ENCODE measurements around the gene KIF1B. TPM values are rescaled to one million over a fixed set of nuclear protein-coding genes. Genes with fewer than 3 reads are reported as not detected.
A peak's percentile ranks its signal among the peaks of the same experiment; 100 is the strongest.

KIF1B gene, protein sequence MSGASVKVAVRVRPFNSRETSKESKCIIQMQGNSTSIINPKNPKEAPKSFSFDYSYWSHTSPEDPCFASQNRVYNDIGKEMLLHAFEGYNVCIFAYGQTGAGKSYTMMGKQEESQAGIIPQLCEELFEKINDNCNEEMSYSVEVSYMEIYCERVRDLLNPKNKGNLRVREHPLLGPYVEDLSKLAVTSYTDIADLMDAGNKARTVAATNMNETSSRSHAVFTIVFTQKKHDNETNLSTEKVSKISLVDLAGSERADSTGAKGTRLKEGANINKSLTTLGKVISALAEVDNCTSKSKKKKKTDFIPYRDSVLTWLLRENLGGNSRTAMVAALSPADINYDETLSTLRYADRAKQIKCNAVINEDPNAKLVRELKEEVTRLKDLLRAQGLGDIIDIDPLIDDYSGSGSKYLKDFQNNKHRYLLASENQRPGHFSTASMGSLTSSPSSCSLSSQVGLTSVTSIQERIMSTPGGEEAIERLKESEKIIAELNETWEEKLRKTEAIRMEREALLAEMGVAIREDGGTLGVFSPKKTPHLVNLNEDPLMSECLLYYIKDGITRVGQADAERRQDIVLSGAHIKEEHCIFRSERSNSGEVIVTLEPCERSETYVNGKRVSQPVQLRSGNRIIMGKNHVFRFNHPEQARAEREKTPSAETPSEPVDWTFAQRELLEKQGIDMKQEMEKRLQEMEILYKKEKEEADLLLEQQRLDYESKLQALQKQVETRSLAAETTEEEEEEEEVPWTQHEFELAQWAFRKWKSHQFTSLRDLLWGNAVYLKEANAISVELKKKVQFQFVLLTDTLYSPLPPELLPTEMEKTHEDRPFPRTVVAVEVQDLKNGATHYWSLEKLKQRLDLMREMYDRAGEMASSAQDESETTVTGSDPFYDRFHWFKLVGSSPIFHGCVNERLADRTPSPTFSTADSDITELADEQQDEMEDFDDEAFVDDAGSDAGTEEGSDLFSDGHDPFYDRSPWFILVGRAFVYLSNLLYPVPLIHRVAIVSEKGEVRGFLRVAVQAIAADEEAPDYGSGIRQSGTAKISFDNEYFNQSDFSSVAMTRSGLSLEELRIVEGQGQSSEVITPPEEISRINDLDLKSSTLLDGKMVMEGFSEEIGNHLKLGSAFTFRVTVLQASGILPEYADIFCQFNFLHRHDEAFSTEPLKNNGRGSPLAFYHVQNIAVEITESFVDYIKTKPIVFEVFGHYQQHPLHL (N-terminal part only)
- 10 to 100 TPM; 45.0 to 46.7 TPM for total RNA-seq
- polyA plus RNA-seq (ENCODE audit: insufficient read length in 6 of 6): 10 to 100 TPM; 36.0 to 41.8 (median 38.5) TPM
- long read RNA-seq, donor 1, full-length matches to known transcripts: 1 of 1 reads
- long read RNA-seq, donor 1, partial matches to known transcripts: 0 of 1 reads
- long read RNA-seq, donor 1, other reads (novel, unspliced or antisense): 0 of 1 reads
- long read RNA-seq, donor 2, full-length matches to known transcripts: 5 of 28 reads
- long read RNA-seq, donor 2, partial matches to known transcripts: 23 of 28 reads
- long read RNA-seq, donor 2, other reads (novel, unspliced or antisense): 0 of 28 reads
- long read RNA-seq, donor 3, full-length matches to known transcripts: 1 of 1 reads
- long read RNA-seq, donor 3, partial matches to known transcripts: 0 of 1 reads
- long read RNA-seq, donor 3, other reads (novel, unspliced or antisense): 0 of 1 reads
- long read RNA-seq, donor 4, full-length matches to known transcripts: 1 of 9 reads
- long read RNA-seq, donor 4, partial matches to known transcripts: 6 of 9 reads
- long read RNA-seq, donor 4, other reads (novel, unspliced or antisense): 2 of 9 reads
- long read RNA-seq, donor 5, full-length matches to known transcripts: 1 of 1 reads
- long read RNA-seq, donor 5, partial matches to known transcripts: 0 of 1 reads
- long read RNA-seq, donor 5, other reads (novel, unspliced or antisense): 0 of 1 reads
- long read RNA-seq, donor 6, full-length matches to known transcripts: 2 of 2 reads
- long read RNA-seq, donor 6, partial matches to known transcripts: 0 of 2 reads
- long read RNA-seq, donor 6, other reads (novel, unspliced or antisense): 0 of 2 reads
- long read RNA-seq, donor 7, full-length matches to known transcripts: 1 of 1 reads
- long read RNA-seq, donor 7, partial matches to known transcripts: 0 of 1 reads
- long read RNA-seq, donor 7, other reads (novel, unspliced or antisense): 0 of 1 reads
- long read RNA-seq, donor 8, partial matches to known transcripts: 5 of 5 reads
- long read RNA-seq, donor 8, other reads (novel, unspliced or antisense): 0 of 5 reads
- long read RNA-seq, donor 9: 0 reads
- long read RNA-seq, donor 10, partial matches to known transcripts: 2 of 5 reads
- long read RNA-seq, donor 10, other reads (novel, unspliced or antisense): 3 of 5 reads
- long read RNA-seq, donor 11, full-length matches to known transcripts: 1 of 224 reads
- long read RNA-seq, donor 11, partial matches to known transcripts: 223 of 224 reads
- long read RNA-seq, donor 11, other reads (novel, unspliced or antisense): 0 of 224 reads
- long read RNA-seq, donor 12, partial matches to known transcripts: 29 of 29 reads
- long read RNA-seq, donor 12, other reads (novel, unspliced or antisense): 0 of 29 reads

DNA sequence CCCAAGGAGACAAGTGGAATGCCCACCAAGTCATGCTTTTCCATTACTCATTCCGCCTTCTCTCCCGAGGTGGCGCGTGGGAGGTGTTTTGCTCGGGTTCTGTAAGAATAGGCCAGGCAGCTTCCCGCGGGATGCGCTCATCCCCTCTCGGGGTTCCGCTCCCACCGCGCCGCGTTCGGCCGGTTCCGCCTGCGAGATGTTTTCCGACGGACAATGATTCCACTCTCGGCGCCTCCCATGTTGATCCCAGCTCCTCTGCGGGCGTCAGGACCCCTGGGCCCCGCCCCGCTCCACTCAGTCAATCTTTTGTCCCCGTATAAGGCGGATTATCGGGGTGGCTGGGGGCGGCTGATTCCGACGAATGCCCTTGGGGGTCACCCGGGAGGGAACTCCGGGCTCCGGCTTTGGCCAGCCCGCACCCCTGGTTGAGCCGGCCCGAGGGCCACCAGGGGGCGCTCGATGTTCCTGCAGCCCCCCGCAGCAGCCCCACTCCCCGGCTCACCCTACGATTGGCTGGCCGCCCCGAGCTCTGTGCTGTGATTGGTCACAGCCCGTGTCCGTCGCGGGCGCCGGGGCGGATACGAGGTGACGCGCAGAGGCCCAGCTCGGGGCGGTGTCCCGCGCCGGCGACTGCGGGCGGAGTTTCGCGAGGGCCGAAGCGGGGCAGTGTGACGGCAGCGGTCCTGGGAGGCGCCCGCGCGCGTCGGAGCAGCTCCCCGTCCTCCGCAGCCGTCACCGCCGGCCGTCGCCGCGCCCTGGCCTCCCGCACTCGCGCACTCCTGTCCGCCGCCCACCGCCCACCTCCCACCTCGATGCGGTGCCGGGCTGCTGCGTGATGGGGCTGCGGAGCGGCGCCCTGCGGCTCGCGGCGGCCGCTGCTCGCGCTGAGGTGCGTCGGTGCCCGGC lies at the start of gene KIF1B:
Gene KIF1B, plus strand, starts transcription at position 666 of the 906 bp plus-strand sequence. CDS start 21,759 bp downstream, outside the sequence.
- Histone ChIP-seq H3K27ac (peak within 1 kb of the TSS; percentile 99), H3K9me3 (no peaks in the 10 kb centered on the region), H3K27me3 (no peaks in the 10 kb centered on the region), H3K4me3 (peak within 1 kb of the TSS; percentile 81 to 89), H3K4me1 (peaks cover 14 to 45% of the 10 kb centered on the region in 2 donors), H3K36me3 (no peaks in the 10 kb centered on the region)
- DNase-seq: peak; percentile 98 to 99 (median 98)
- ATAC-seq: peak; percentile 95
- TF ChIP-seq, protein P1, sequence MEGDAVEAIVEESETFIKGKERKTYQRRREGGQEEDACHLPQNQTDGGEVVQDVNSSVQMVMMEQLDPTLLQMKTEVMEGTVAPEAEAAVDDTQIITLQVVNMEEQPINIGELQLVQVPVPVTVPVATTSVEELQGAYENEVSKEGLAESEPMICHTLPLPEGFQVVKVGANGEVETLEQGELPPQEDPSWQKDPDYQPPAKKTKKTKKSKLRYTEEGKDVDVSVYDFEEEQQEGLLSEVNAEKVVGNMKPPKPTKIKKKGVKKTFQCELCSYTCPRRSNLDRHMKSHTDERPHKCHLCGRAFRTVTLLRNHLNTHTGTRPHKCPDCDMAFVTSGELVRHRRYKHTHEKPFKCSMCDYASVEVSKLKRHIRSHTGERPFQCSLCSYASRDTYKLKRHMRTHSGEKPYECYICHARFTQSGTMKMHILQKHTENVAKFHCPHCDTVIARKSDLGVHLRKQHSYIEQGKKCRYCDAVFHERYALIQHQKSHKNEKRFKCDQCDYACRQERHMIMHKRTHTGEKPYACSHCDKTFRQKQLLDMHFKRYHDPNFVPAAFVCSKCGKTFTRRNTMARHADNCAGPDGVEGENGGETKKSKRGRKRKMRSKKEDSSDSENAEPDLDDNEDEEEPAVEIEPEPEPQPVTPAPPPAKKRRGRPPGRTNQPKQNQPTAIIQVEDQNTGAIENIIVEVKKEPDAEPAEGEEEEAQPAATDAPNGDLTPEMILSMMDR (IDR thresholded peaks at IDR 0.05): peak; percentile 92 to 98
- intact Hi-C loops (cut with DNase I): no loop called here

DNA sequence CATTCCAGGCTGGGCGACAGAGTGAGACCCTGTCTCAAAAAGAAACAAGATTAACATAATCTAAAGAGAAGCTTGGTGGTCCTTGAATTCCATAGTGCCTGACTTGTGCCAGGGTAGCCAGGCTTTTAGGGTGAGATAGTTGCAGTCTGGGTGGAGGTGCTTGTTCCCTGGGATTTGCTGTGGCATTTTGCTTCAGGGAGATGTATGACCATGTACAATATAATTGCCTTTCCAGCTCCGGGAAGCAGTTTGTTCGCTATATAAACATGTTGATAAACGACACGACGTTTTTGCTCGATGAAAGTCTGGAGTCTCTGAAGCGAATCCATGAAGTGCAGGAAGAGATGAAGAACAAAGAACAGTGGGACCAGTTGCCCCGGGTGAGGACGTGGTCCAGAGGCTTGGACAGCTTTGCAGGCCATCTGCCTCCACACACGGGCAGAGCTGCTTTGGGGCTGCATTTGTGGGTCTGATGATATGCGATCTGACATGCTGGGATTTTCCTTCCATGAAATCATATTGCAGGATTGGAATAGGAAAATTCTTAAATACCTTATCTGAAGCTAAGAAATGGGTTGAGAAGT lies 49.4 kb upstream of the KIF1B start:
- peaks cover 0 to 98% of the 10 kb centered on the region in 2 donors for H3K36me3 ChIP-seq
- intact Hi-C loops (cut with DNase I): no loop called here
- DNase-seq: no peak

More for the DNA sequence above, 49.4 kb upstream of the KIF1B start:
- no peak for ATAC-seq
- Histone ChIP-seq H3K4me1 (no peaks in the 10 kb centered on the region), H3K4me3 (no peak overlapping the region), H3K9me3 (no peaks in the 10 kb centered on the region), H3K27me3 (no peaks in the 10 kb centered on the region), H3K27ac (no peak overlapping the region)
- TF ChIP-seq, protein P1 (IDR thresholded peaks at IDR 0.05): no peak
